ENCODE results near the gene ALG8.
"Not testable (repeated sequence)": the region's sequence is repeated elsewhere in the genome, so short reads cannot be mapped to it uniquely, and the experiment has no call there.

ALG8 gene

GRCh38 chr11:78069465-78069864, 70.0 kb downstream of the ALG8 start:
- DNase-seq (ENCODE audit: low spot score) = no peak

GRCh38 chr11:78067704-78068103, 71.7 kb downstream of the ALG8 start:
- DNase-seq (ENCODE audit: low spot score) = no peak

- no peak for DNase-seq (ENCODE audit: low spot score)
Observed at GRCh38 chr11:78066471-78066870, 73.0 kb downstream of the ALG8 start.

GRCh38 chr11:78065203-78065602, 74.2 kb downstream of the ALG8 start:
- no peak for DNase-seq (ENCODE audit: low spot score)

GRCh38 chr11:78063440-78064181, 75.8 kb downstream of the ALG8 start, which contains the start of gene THRSP:
Gene THRSP, plus strand, starts transcription at chr11:78063861. Its CDS starts 21 bp downstream, at chr11:78063882.
- no peak for DNase-seq (ENCODE audit: low spot score)

- no peak for DNase-seq (ENCODE audit: low spot score)
Observed at GRCh38 chr11:78062671-78063070, 76.8 kb downstream of the ALG8 start.

GRCh38 chr11:78061921-78062311, 77.5 kb downstream of the ALG8 start:
- no peak for DNase-seq (ENCODE audit: low spot score)

- DNase-seq (ENCODE audit: low spot score) = no peak
Observed at GRCh38 chr11:78061088-78061920, 78.1 kb downstream of the ALG8 start.

- DNase-seq (ENCODE audit: low spot score) = no peak
Observed at GRCh38 chr11:78060533-78060932, 78.9 kb downstream of the ALG8 start.

GRCh38 chr11:78059749-78060328, 79.6 kb downstream of the ALG8 start:
- DNase-seq (ENCODE audit: low spot score) = not testable (repeated sequence)

- no peak for DNase-seq (ENCODE audit: low spot score)
Observed at GRCh38 chr11:78057462-78058055, 81.9 kb downstream of the ALG8 start.

- DNase-seq (ENCODE audit: low spot score) = no peak
Observed at GRCh38 chr11:78056093-78056492, 83.3 kb downstream of the ALG8 start.

- no peak for DNase-seq (ENCODE audit: low spot score)
Observed at GRCh38 chr11:78054971-78055370, 84.5 kb downstream of the ALG8 start.

- peak; percentile 46 for DNase-seq (ENCODE audit: low spot score)
Observed at GRCh38 chr11:78050964-78051831, 88.2 kb downstream of the ALG8 start.
